Psoas muscle (tissue), 8 donors: Measurements from ENCODE around the gene ARHGEF28. TPM values are rescaled to one million over a fixed set of nuclear protein-coding genes. Genes with fewer than 3 reads are reported as not detected.

ENCODE experiments used
- ATAC-seq, 4 donors: fragments of 200-7000 bp; cut with Tn5 transposase; one replicate each; pipeline ENCODE4 v1.9.1; 2020; ENCODE audit warnings: moderate library complexity in 3 of 4, mild to moderate bottlenecking in 2 of 4
- DNase-seq, 2 donors: peaks; one replicate each; pipeline ENCODE4 v3.0.0-alpha.2; 2020
- H3K27ac ChIP-seq: fragments of 200-600 bp; one replicate; pipeline ENCODE4 v1.8.0; 2022
- H3K27me3 ChIP-seq, 3 donors: fragments of 200-600 bp in 1 of 3; one replicate each; pipeline versions ENCODE4 v1.6.1 to v1.8.0; 2013 to 2022; ENCODE audit warnings: low read length in 2 of 3, mild to moderate bottlenecking in 2 of 3, moderate library complexity in 1 of 3; ENCODE audit not compliant: insufficient read depth in 3 of 3
- H3K36me3 ChIP-seq, 2 donors: fragments of 200-600 bp in 1 of 2; one replicate each; pipeline versions ENCODE4 v1.6.1 to v1.8.0; 2013 to 2022; ENCODE audit warnings: low read depth in 1 of 2, mild to moderate bottlenecking in 1 of 2, moderate library complexity in 1 of 2; ENCODE audit not compliant: insufficient read depth in 1 of 2
- H3K4me1 ChIP-seq: fragments of 200-600 bp; one replicate; pipeline ENCODE4 v1.8.0; 2022
- H3K4me3 ChIP-seq: fragments of 200-600 bp; one replicate; pipeline ENCODE4 v1.8.0; 2022; ENCODE audit warnings: mild to moderate bottlenecking
- H3K9me3 ChIP-seq: fragments of 200-600 bp; one replicate; pipeline ENCODE4 v1.8.0; 2022
- CTCF ChIP-seq: fragments of 200-600 bp; IDR thresholded peaks from one replicate; pipeline ENCODE4 v1.8.0; 2022; ENCODE audit warnings: antibody characterized with exemption
- WGBS, 3 donors: extraction: QIAGEN DNeasy Blood & Tissue Kit; methylation state at CpG; one replicate each; pipeline versions ENCODE4 v1.1.6 to v1.1.7; 2013; 5-methylcytosine and 5-hydroxymethylcytosine counted together
- intact Hi-C, 2 donors: fragments of 100-400 bp; cut with DNase I; formaldehyde crosslinking; loops; one replicate each; pipeline versions ENCODE4 v1.11.0 to v1.14.2; 2022
- polyA plus RNA-seq, 3 donors: library from polyadenylated mRNA; stranded (reverse); fragments of 200-250 nt; gene quantifications; one replicate each; pipeline ENCODE4 v1.2.3, GENCODE V29; 2013
- total RNA-seq, 4 donors: library from RNA; stranded (reverse); fragmentation: NEBNext Ultra II Directional in 2 of 4; extraction: Animal tissue kit (Norgen Biotek cat#: 25700) in 2 of 4; gene quantifications; one replicate each; pipeline versions ENCODE4 v1.2.1 to v1.2.4, GENCODE V29; 2021 to 2023
- donor health status: healthy with polysubstance abuse.
- donor health status: DM: no; HTN: no; CAD: no; lungs with moderate emphysema.
- donor health status: Bipolar disorder and iron deficiency.
- donor health status: healthy.
- donor health status: DM: yes; HTN: yes; CAD: no.
- donor health status: DM: no; HTN: no; CAD: no.
- donor health status: DM: no; HTN: no; CAD: no.
- donor health status: DM: yes; HTN: yes; CAD: no.

The ARHGEF28 gene
- total and polyA plus RNA-seq, 7 donors, result 0.39 to 1.3 (median 1.00) TPM

GRCh38 chr5:73946919-73947602 lies 321.1 kb downstream of the ARHGEF28 start:
- intact Hi-C loops, result no loop called here
- WGBS, 3 donors, result 36 to 47% (median 45%) methylated on average over 5 of the region's 5 CpGs
- no peak for DNase-seq
- ATAC-seq, result no peak
- H3K4me1 ChIP-seq, result no peaks in the 10 kb centered on the region
- no peak overlapping the region for H3K4me3 ChIP-seq
- H3K9me3 ChIP-seq, result no peaks in the 10 kb centered on the region
- H3K36me3 ChIP-seq, result no peaks in the 10 kb centered on the region
- no peak overlapping the region for H3K27ac ChIP-seq
- TF ChIP-seq CTCF, result no peak
- no peaks in the 10 kb centered on the region for H3K27me3 ChIP-seq

GRCh38 chr5:73947906-73948640 lies 322.1 kb downstream of the ARHGEF28 start:
- H3K36me3 ChIP-seq, result no peaks in the 10 kb centered on the region
- 25 to 43% (median 34%) methylated on average over 9 of the region's 9 CpGs for WGBS, 3 donors
- intact Hi-C loops, result no loop called here
- H3K27me3 ChIP-seq, result no peaks in the 10 kb centered on the region
- no peak overlapping the region for H3K4me3 ChIP-seq
- H3K4me1 ChIP-seq, result no peaks in the 10 kb centered on the region
- TF ChIP-seq CTCF, result no peak
- DNase-seq (no peak), ATAC-seq (peak in 1 of 4 donors; percentile 26)
- H3K27ac ChIP-seq, result no peak overlapping the region
- H3K9me3 ChIP-seq, result no peaks in the 10 kb centered on the region

- intact Hi-C loops, result no loop called here
- Histone ChIP-seq H3K27me3 (no peaks in the 10 kb centered on the region), H3K9me3 (no peaks in the 10 kb centered on the region), H3K27ac (no peak overlapping the region), H3K4me3 (no peak overlapping the region), H3K4me1 (no peaks in the 10 kb centered on the region), H3K36me3 (no peaks in the 10 kb centered on the region)
- TF ChIP-seq CTCF, result no peak
- no peak for ATAC-seq
- 24 to 42% (median 32%) methylated on average over 3 of the region's 3 CpGs for WGBS, 3 donors
- DNase-seq, result peak in 1 of 2 donors; percentile 16
Observed at GRCh38 chr5:73948720-73949119, 322.7 kb downstream of the ARHGEF28 start.

GRCh38 chr5:73950441-73950873 lies 324.5 kb downstream of the ARHGEF28 start:
- TF ChIP-seq CTCF, result no peak
- 40 to 79% (median 73%) methylated on average over 3 of the region's 3 CpGs for WGBS, 3 donors
- intact Hi-C loops, result no loop called here
- Histone ChIP-seq H3K36me3 (no peaks in the 10 kb centered on the region), H3K9me3 (no peaks in the 10 kb centered on the region), H3K4me3 (no peak overlapping the region), H3K27me3 (no peaks in the 10 kb centered on the region), H3K27ac (no peak overlapping the region), H3K4me1 (no peaks in the 10 kb centered on the region)
- ATAC-seq (no peak), DNase-seq (no peak)
